ENCODE measurements around the gene OR52B6. TPM values are rescaled to one million over a fixed set of nuclear protein-coding genes. Genes with fewer than 3 reads are reported as not detected.

The OR52B6 gene
- total RNA-seq, 1 donor from 2014 or later: not detected

Other genes starting within 250 kb of the OR52B6 start
- gene OR51B5, start 237.4 kb upstream of the OR52B6 start, total RNA-seq: not detected in 2 replicates
- not detected in 2 replicates for gene OR51B6, start 229.4 kb upstream of the OR52B6 start, total RNA-seq
- gene OR51M1, start 197.1 kb upstream of the OR52B6 start, total RNA-seq: not detected in 2 replicates
- gene OR51Q1, start 158.8 kb upstream of the OR52B6 start, total RNA-seq: not detected in 2 replicates
- not detected in 2 replicates for gene OR51I1, start 139.4 kb upstream of the OR52B6 start, total RNA-seq
- not detected in 2 replicates for gene OR51I2, start 131.6 kb upstream of the OR52B6 start, total RNA-seq
- not detected in 2 replicates for gene OR52D1, start 92.2 kb upstream of the OR52B6 start, total RNA-seq
- not detected in 2 replicates for gene UBQLN3, start 70.9 kb upstream of the OR52B6 start, total RNA-seq
- 0.24 and 0.53 TPM in 2 replicates for gene UBQLNL, start 64.2 kb upstream of the OR52B6 start, total RNA-seq
- not detected in 2 replicates for gene OR52H1, start 32.3 kb upstream of the OR52B6 start, total RNA-seq
- gene TRIM6, start 15.8 kb downstream of the OR52B6 start, total RNA-seq: 1.5 and 5.1 TPM in 2 replicates
- gene TRIM34, start 44.1 kb downstream of the OR52B6 start, total RNA-seq: 9.2 and 12.1 TPM in 2 replicates
- 42.2 and 53.9 TPM in 2 replicates for gene TRIM5, start 104.2 kb downstream of the OR52B6 start, total RNA-seq
- 67.7 and 128 TPM in 2 replicates for gene TRIM22, start 108.9 kb downstream of the OR52B6 start, total RNA-seq
- not detected in 2 replicates for gene OR56B1, start 155.6 kb downstream of the OR52B6 start, total RNA-seq
- gene OR52N4, start 173.4 kb downstream of the OR52B6 start, total RNA-seq: not detected in 2 replicates
- gene OR52N5, start 202.5 kb downstream of the OR52B6 start, total RNA-seq: not detected in 2 replicates
- gene OR52N1, start 210.4 kb downstream of the OR52B6 start, total RNA-seq: not detected in 2 replicates
- not detected in 2 replicates for gene OR52N2, start 228.0 kb downstream of the OR52B6 start, total RNA-seq